K562 (cell line): ENCODE measurements around the gene LXN. TPM values are rescaled to one million over a fixed set of nuclear protein-coding genes. Genes with fewer than 3 reads are reported as not detected.

Experiments
- BCOR ChIP-seq: fragments of 450-650 bp; IDR thresholded peaks from 2 replicates; pipeline ENCODE4 v1.6.1; 2016
- HDAC3 ChIP-seq: fragments of 450-650 bp; IDR thresholded peaks from 2 replicates; pipeline ENCODE4 v1.6.1; 2018; ENCODE audit warnings: borderline replicate concordance, mild to moderate bottlenecking, moderate library complexity; ENCODE audit not compliant: partially characterized antibody
- HMG20A ChIP-seq: fragments of 450-650 bp; formaldehyde crosslinking; conservative IDR thresholded peaks from 2 replicates; pipeline ENCODE4 v1.4.0; 2020; ENCODE audit warnings: mild to moderate bottlenecking, mixed read lengths
- SAFB ChIP-seq: fragments of 200-400 bp; formaldehyde crosslinking; IDR thresholded peaks from 2 replicates; pipeline ENCODE4 v1.6.1; 2017; ENCODE audit warnings: low read depth, low read length, borderline replicate concordance
- ZNF224 ChIP-seq: sonication (generic); formaldehyde crosslinking; IDR thresholded peaks from 2 replicates; pipeline ENCODE4 v1.8.0; 2022; ENCODE audit warnings: mild to moderate bottlenecking, missing genetic modification reagents
- ZNF785 ChIP-seq: fragments of 250-450 bp; sonication (Bioruptor Pico); IDR thresholded peaks from 2 replicates; pipeline ENCODE4 v1.4.0; 2020; ENCODE audit warnings: mild to moderate bottlenecking
- polyA plus RNA-seq, 8 experiments: library from polyadenylated mRNA; depleted of rRNA in 4 of 8; stranded (reverse) in 5 of 8; unstranded in 3 of 8; fragments of >200 nt; fragmentation: Nextera tagmentation in 2 of 8; fragmentation: Illumina TruSeq in 1 of 8; extraction: Ambion mirVana in 2 of 8; extraction: Trizol in 1 of 8; gene quantifications; 2 replicates each; pipeline versions ENCODE4 v1.2.1 to v1.2.3, GENCODE V29; 2011 to 2014; ENCODE audit warnings: inconsistent platforms in 1 of 8, missing spikeins in 1 of 8
- total RNA-seq, 7 experiments: library from RNA; depleted of rRNA in 6 of 7; stranded (reverse); fragments of >200 nt in 6 of 7; fragmentation: Illumina TruSeq in 2 of 7; extraction: Trizol in 2 of 7; gene quantifications; 2 replicates each; pipeline versions ENCODE4 v1.2.1 to v1.2.3, GENCODE V29; 2011 to 2021; ENCODE audit warnings: low replicate concordance in 1 of 7
- TF ChIP-seq, protein P1 (sequence below): fragments of 450-650 bp; IDR thresholded peaks from 2 replicates; pipeline ENCODE4 v1.6.1; 2018; ENCODE audit not compliant: partially characterized antibody
- TF ChIP-seq, protein P2 (sequence below): sonication (generic); formaldehyde crosslinking; IDR thresholded peaks from 2 replicates; pipeline ENCODE4 v1.8.0; 2023; ENCODE audit warnings: mild to moderate bottlenecking, missing genetic modification reagents
- TF ChIP-seq, protein P3 (sequence below): IDR thresholded peaks from 2 replicates; pipeline ENCODE4 v1.6.1; 2012; ENCODE audit warnings: low read depth, low read length, improper control_type of control experiment, borderline replicate concordance
- TF ChIP-seq, protein P4 (sequence below): fragments of 450-650 bp; formaldehyde crosslinking; conservative IDR thresholded peaks from 2 replicates; pipeline ENCODE4 v1.4.0; 2022; ENCODE audit warnings: mild to moderate bottlenecking, missing genetic modification characterization

The LXN gene
- total and polyA plus RNA-seq, 9 of the 15 experiments (the other 6 are each of a cell fraction or from before 2014, with no cell fraction given) = 0.08 to 0.13 TPM; not detected in 7

DNA sequence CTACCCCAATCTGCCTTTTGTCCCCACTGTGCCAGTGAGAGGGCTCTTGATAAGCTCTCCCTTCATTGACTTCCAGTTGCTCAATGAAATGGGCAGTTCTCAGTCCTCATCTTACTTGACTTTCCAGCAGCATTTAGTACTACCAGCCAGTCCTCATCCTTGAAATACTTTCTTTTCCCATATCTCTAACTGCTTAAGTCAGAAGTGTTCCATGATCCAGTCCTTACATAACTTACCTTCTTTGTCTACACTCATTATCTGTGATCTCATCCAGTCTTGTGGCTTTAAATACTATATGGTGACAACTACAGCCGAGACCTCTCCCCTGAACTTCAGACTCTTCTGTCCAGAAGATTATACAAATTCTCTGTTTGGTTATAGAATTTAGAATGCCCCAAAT lies 31.1 kb upstream of the LXN start (continued):
- TF ChIP-seq, protein P1, sequence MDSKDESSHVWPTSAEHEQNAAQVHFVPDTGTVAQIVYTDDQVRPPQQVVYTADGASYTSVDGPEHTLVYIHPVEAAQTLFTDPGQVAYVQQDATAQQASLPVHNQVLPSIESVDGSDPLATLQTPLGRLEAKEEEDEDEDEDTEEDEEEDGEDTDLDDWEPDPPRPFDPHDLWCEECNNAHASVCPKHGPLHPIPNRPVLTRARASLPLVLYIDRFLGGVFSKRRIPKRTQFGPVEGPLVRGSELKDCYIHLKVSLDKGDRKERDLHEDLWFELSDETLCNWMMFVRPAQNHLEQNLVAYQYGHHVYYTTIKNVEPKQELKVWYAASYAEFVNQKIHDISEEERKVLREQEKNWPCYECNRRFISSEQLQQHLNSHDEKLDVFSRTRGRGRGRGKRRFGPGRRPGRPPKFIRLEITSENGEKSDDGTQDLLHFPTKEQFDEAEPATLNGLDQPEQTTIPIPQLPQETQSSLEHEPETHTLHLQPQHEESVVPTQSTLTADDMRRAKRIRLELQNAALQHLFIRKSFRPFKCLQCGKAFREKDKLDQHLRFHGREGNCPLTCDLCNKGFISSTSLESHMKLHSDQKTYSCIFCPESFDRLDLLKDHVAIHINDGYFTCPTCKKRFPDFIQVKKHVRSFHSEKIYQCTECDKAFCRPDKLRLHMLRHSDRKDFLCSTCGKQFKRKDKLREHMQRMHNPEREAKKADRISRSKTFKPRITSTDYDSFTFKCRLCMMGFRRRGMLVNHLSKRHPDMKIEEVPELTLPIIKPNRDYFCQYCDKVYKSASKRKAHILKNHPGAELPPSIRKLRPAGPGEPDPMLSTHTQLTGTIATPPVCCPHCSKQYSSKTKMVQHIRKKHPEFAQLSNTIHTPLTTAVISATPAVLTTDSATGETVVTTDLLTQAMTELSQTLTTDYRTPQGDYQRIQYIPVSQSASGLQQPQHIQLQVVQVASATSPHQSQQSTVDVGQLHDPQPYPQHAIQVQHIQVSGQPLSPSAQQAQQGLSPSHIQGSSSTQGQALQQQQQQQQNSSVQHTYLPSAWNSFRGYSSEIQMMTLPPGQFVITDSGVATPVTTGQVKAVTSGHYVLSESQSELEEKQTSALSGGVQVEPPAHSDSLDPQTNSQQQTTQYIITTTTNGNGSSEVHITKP = no peak
- TF ChIP-seq, protein P2, sequence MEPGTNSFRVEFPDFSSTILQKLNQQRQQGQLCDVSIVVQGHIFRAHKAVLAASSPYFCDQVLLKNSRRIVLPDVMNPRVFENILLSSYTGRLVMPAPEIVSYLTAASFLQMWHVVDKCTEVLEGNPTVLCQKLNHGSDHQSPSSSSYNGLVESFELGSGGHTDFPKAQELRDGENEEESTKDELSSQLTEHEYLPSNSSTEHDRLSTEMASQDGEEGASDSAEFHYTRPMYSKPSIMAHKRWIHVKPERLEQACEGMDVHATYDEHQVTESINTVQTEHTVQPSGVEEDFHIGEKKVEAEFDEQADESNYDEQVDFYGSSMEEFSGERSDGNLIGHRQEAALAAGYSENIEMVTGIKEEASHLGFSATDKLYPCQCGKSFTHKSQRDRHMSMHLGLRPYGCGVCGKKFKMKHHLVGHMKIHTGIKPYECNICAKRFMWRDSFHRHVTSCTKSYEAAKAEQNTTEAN (CRISPR knock-in tag) = no peak
- TF ChIP-seq HMG20A (no peak), ZNF224 (CRISPR knock-in tag) (no peak), HDAC3 (no peak), BCOR (no peak), ZNF785 (CRISPR knock-in tag) (no peak), SAFB (no peak)
- TF ChIP-seq, protein P3, sequence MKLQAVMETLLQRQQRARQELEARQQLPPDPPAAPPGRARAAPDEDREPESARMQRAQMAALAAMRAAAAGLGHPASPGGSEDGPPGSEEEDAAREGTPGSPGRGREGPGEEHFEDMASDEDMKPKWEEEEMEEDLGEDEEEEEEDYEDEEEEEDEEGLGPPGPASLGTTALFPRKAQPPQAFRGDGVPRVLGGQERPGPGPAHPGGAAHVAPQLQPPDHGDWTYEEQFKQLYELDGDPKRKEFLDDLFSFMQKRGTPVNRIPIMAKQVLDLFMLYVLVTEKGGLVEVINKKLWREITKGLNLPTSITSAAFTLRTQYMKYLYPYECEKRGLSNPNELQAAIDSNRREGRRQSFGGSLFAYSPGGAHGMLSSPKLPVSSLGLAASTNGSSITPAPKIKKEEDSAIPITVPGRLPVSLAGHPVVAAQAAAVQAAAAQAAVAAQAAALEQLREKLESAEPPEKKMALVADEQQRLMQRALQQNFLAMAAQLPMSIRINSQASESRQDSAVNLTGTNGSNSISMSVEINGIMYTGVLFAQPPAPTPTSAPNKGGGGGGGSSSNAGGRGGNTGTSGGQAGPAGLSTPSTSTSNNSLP = no peak
- TF ChIP-seq, protein P4, sequence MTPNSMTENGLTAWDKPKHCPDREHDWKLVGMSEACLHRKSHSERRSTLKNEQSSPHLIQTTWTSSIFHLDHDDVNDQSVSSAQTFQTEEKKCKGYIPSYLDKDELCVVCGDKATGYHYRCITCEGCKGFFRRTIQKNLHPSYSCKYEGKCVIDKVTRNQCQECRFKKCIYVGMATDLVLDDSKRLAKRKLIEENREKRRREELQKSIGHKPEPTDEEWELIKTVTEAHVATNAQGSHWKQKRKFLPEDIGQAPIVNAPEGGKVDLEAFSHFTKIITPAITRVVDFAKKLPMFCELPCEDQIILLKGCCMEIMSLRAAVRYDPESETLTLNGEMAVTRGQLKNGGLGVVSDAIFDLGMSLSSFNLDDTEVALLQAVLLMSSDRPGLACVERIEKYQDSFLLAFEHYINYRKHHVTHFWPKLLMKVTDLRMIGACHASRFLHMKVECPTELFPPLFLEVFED = no peak
